GM21381 (cell line): ENCODE measurements around the gene KLHL18.
"Not testable (repeated sequence)": the region's sequence is repeated elsewhere in the genome, so short reads cannot be mapped to it uniquely, and the experiment has no call there.

Experiments
- ATAC-seq: cut with Tn5 transposase; IDR thresholded peaks from one replicate; pipeline ENCODE4 v1.9.1; 2021; ENCODE audit warnings: mild to moderate bottlenecking, moderate library complexity; ENCODE audit not compliant: unreplicated experiment

The KLHL18 gene

DNA sequence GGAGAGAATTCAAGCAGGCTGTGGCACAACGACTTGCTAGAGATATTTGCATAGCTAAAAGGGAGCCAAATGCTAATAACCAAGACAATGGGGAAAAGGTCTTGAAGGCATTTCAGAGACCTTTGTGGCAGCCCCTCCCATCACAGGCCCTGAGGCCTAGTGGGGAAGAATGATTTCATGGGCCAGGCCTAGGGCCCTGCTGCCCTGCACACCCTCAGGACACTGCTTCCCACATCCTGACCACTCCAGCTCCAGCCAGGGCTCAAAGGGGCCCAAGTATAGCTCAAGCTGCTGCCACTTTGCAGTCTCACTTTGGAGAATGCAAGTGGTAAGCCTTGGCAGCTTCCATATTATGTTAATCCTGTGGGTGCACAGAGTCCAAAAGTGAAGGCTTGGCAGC, 76.6 kb downstream of the KLHL18 start:
- ATAC-seq, result no peak

DNA sequence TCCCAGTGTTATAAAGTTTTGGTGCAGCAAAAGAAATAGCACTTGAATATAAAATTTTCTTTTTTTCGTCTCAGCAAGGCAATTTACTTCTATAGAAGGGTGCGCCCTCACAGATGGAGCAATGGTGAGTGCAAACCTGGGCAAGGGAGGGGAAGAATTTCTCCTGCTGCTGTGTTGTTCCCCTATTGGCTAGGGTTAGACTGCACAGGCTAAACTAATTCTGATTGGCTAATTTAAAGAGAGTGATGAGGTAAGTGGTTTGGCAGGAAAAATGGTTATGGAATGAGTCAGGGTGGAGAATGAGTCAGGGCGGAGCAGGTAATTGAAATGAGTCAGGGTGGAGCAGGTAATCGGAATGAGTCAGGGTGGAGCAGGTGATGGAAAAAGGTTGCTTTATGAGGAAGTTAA, 77.4 kb downstream of the KLHL18 start:
- not testable (repeated sequence) for ATAC-seq

DNA sequence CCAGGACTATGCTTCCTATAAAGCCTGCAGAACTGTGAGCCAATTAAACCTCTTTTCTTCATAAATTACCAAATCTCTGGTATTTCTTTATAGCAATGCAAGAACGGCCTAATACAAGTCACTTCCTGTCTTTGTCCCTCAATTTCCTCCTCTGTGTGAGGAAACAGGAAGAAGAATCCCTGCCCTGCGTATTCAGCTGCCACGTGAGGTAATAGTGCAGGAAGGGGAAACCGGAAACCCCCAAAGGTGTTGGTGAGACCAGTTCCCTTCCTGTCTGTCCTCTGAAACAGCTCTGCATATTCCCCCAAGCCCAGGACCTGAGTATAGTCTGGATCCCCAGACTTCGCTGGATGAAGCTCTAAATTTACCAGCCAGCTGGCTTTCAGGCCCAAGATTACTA, 80.0 kb downstream of the KLHL18 start:
- no peak for ATAC-seq

DNA sequence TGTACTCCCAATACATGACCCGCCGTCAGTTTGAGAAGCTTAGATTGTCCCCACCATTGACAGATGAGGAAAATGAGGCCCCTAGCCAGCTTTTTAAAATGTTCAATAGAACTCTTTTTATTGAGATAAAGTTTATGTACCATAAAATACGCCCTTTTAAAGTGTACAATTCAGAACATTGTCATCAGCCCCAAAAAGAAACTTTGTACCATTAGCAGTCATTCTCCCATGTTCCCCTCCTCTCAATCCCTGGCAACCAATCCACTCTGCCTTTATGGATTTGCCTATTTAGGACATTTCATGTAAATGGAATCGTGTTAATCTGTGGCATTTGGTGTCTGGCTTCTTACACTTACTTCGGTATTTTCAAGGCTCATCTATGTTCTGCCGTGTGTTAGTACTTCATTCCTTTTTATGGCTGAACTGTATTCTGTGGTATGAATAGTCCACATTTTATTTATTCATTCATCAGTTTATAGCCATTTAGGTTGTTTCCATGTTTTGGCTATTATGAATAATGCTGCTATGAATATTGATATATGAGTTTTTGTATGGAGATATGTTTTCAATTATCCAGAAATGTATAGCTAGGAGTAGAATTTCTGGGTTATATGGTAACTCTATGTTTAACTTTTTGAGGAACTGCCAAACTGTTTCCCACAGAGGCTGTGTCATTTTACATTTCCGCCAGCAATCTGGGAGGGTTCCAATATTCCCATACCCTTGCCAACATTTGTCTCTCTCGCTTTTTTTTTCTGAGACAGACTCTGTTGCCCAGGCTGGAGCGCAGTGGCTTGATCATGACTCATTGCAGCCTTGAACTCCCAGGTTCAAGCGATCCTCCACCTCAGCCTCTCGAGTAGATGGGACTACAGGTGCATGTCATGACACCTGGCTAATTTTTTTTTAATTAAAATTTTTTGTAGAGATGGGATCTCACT, 82.7 kb downstream of the KLHL18 start:
- no peak for ATAC-seq

DNA sequence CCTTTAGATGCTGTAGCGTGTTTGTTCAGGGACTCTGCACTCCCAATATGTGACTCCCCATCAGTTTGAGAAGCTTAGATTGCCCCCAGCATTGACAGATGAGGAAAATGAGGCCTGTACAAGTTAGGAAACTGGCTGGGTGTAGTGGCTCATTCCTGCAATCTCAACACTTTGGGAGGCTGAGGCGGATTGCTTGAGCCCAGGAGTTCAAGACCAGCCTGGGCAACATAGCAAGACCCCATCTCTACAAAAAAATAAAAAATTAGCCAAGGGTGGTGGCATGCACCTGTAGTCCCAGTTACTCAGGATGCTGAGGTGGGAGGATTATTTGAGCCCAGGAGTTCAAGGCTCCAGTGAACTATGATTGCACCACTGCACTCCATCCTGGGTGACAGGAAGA, 84.1 kb downstream of the KLHL18 start:
- ATAC-seq, result no peak

DNA sequence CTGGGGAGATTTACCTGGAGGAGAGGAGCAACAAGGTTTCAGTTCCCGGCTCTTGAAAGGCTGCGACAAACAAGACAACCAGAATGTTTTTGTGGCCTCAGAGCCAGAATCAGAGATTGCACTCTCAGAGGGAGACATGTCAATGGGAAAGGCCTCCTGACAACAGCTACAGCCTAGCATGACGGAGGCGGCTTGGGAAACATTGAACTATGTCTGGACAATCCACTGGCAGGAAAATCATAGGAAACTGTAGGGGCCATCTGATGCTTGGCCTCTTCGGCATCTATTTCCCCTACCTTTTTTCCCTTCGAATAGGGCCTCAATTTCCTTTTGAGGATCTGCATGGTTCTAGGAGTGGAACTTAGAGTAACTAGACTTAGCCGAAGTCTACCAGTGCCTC, 84.9 kb downstream of the KLHL18 start:
- no peak for ATAC-seq

DNA sequence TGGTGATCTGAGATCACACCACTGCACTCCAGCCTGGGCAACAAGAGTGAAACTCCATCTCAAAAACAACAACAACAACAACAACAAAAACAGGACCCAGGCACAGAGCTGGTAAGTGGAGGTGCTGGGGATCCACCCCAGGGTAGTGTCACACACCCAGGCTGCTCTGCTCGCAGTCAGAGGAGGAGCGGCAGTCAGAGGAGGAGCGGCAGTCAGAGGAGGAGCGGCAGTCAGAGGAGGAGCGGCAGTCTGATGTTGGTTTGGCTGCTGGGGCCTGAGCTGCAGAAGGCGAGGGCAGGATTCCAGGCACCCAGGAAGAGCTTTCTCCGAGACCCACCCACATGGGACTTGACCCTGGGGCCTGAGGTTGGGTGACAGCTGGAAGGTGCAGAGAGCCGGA, 87.3 kb downstream of the KLHL18 start:
- ATAC-seq, result not testable (repeated sequence)

DNA sequence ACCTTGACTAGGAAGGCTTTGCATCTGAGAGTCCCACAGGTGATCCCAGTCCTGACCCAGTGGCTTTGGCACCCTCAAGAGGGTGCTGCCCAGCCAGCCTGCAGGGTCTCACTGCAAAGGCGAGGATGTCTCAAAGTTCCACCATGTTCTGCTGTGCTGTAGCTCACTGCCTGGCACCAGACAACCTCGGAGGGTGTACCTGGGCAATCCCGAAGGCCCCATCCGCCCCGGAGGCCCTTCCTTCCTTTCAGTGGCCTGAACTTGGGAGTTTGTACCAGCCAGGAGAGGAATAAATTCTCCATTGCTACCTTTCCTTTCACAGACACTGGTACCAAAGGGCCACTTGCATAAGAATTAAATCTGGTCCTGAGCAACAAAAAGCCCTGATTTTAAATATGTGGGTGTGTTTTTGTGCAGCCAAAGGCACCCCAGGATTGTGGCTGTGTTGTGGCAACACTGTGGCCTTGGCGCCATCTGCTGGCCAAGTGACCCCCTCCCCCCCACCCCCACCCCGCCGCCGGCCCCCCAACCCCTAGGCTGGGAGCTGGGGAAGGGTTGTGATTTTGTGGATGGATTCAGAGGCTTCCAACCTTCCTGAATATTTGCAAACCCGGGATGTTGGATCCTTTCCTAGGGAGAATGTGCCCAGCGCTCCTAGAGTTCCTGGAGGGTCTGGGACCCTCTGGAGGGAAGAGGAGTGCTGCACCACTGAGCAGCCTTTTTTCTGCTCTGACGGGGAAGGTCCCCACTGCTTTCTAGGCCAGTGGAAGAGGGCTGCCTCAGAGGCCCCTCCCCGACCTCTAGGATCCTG, 88.3 kb downstream of the KLHL18 start:
- ATAC-seq, result no peak

DNA sequence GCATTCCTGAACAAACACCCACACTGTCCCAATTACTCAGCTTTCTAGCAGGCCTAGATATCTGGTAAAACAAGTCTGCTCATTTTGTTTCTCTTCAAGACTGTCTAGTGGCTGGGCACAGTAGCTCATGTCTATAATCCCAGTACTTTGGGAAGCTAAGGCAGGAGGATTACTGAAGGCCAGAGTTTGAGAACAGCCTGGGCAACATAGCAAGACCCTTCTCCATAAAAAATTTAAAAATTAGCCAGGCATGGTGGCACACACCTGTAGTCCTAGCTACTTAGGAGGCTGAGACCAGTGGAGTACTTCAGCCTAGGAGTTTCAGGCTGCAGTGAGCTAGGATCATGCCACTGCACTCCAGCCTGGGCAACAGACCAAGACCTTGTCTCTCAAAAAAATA, 91.8 kb downstream of the KLHL18 start:
- ATAC-seq, result no peak

DNA sequence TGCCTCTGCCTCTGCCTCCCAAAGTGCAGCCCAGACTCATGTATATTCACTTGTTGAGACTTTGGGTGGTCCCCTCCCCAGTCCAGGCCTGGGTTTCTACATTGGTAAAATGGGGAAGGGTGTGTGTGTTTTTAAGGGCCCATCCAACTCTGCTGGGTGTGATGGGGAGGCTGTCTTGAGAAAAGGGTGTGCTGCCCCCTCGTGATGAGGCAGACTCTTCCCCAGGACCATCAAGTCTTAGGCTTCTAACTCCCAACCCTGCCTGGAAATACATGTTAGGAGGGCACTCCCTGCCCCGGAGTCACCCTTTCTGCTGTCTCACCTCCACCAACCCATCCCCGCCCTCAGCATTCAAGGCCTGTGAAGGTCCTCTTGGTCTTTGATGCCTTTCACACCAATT, 93.6 kb downstream of the KLHL18 start:
- no peak for ATAC-seq

DNA sequence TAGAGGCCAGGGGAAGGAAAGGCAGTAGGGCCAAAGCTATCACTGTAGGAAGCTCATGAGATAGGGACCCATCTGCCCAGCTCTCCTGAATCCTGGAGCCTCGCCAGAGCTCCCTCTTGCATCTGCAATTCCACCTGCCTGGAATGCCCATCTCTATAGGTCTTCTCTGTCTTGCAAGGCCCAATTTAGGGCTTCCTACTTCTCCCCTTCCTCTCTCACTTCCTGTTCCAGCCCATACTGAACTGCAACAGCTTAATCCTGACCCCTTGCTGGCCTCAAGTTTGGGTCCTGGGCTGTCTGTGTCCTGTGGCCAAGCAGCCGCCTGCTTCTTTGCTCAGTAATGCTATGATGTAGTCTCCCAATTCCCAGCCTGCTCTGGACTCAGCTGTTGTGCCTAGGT, 94.4 kb downstream of the KLHL18 start:
- no peak for ATAC-seq

DNA sequence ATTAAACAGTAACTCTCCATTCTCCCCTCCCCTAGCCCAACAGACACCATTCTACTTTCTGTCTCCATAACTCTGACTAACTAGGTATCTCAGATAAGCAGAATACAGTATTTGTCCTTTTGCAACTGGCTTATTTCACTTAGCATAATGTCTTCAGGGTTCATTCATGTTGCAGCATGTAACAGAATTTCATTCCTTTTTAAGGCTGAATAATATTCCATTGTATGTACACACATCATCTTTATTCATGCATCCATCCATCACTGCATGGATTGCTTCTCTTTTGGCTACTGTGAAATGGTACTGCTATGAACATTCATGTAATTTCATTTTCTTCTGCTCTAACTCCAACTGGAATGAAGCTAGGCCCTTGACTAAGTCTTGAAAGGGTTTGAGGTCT, 96.1 kb downstream of the KLHL18 start:
- ATAC-seq, result no peak

DNA sequence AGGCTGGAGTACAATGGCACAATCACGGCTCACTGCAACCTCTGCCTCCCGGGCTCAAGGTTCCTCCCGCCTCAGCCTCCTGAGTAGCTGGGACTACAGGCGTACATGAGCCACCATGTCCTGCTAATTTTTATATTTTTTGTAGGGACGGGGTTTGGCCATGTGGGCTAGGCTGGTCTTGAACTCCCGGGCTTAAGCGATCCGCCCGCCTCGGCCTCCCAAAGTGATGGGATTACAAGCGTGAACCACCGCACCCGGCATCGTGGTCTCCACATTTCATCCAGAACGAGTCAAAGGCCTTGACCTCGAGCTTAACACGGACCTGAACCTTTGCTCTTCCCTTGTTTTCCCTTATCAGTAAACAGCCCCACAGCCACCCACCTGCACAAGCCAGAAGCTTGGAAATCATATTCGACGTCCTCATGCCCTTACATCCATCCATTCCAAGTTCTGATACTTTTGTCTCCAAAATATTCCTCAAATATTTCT, 96.7 kb downstream of the KLHL18 start:
- ATAC-seq, result no peak

DNA sequence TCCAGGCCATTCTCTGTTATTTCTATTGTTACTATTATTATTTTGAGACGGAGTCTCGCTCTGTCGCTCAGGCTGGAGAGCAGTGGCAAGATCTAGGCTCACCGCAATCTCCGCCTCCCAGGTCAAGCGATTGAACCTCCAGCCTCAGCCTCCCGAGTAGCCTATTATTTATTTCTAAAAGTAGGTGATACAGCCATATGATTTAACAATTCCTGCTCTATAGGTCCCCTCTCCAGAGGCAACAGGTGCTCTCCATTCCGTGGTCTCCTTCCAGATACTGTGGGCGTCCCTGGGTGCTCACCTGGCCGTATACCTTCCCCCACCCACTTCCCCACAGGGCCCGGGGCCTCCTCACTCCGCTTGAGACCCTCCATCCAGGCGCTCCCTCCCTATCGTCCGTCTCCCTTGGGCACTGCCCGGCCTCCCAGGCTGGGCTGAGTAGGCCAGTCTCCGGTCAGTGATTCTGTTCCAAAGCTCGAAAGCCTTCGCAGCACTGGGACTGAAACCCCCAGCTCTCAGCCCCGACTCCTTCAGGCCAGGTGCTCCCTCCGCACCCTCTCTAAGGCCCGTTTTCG, 97.4 kb downstream of the KLHL18 start:
- ATAC-seq, result no peak

DNA sequence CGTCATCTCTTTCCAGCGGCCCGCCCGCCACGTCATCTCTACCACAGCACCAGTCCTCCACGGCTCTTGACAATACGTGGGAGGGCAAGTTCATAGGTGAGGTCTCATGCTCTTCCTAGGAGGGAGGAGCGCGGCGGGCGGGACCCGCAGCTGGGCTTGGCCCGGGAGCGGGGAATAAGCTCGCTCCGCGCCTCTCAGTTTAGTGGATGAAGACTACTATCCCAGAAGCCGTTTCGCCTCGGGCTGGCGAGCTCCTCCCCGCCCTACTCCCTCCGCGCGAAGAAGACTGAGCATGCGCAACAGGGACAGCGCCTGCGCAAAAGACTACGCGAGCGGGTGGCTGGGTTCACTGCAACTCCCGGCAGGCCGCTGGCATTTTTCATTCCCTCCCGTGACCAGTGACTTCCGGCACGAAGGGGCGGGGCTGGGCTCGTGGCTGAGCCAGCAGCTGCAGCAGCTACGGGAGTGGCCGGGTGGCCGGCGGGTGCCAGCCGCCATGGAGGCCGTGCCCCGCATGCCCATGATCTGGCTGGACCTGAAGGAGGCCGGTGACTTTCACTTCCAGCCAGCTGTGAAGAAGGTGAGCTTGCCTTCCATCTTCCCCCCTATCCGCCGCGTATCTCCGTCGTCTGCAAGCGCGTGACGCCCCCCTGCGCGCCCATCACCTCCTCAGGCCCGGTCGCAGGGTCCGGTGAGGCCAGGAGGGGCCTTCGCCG, 98.0 kb downstream of the KLHL18 start, which contains the start of gene PTPN23:
PTPN23 (plus strand) TSS at position 421 of the 716 bp plus-strand sequence; CDS start at position 497, 76 bp downstream.
- ATAC-seq, result peak; percentile 79

DNA sequence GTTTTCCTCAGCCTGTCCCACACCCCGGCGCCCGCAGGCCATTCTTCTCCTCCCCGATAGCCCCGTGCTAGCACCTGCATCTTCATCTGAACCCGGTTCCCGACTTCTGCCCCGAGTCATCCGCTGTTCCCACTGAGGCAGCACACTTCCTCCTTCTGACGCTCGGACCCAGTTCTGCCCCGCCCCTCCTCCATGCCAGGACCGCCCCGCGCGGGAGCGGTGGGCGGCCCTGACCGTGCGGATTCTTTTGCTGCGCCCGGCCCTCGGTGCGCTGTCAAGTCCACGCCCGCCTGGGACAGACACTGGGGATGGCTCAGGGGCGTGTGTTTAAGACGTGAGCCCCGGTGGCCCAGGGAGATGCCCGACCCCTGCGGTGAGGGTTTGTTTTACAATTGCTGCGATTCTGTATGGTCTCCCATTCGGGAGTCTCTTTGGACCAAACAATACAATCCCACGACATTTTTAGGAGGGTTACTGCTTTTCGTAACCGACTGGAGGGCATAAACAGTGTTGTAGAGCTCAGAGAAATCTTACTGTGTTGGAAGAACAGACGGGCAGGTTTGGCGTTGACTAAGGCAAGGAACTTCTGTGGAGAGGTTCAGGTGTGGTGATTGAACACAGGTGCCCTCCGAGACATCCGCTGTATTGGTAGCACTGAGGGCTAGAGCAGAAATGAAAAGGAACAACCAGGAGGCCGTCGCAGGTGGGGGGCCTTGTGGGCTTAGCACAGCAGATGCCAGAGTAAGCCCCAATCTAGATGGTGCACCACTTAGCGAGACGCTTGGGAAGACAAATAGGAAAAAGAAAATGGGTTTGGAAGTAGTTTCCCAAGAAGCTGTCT, 98.8 kb downstream of the KLHL18 start:
- peak; percentile 66 for ATAC-seq

DNA sequence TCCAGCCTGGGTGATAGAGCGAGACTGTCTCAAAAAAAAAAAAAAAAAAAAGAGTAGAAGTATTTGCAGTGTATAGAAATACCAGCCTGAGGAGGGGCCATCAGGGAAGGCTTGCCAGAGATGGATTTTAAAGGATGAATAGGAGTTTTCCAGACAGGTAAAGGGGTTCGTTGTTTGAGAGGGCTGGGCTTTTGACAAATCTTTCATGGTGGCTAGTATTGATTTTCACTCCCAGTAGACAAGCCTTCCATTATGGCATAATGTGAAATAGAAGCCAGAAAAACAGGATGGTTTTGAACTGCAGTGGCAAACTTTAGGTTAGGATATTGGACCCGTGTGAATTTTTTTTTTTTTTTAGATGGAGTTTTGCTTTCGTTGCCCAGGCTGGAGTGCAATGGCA, 101.7 kb downstream of the KLHL18 start:
- no peak for ATAC-seq

DNA sequence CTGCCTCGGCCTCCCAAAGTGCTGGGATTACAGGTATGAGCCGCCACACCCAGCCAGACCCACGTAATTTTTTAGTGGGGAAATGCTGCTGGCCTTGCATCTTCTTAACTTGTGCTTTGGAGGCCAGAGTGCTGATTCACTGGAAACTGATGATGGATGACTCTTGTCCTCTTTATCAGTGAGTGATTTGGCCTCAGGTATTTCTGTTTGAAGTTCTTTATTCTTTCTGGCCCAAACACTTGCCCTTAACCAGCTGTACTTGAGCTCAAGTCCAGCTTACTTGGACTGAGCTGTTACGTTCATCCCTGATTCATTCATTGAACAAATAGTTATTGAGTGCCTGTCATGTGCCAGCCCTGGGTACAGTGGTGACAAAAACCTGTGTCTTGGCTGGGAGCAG, 102.3 kb downstream of the KLHL18 start:
- ATAC-seq, result no peak

DNA sequence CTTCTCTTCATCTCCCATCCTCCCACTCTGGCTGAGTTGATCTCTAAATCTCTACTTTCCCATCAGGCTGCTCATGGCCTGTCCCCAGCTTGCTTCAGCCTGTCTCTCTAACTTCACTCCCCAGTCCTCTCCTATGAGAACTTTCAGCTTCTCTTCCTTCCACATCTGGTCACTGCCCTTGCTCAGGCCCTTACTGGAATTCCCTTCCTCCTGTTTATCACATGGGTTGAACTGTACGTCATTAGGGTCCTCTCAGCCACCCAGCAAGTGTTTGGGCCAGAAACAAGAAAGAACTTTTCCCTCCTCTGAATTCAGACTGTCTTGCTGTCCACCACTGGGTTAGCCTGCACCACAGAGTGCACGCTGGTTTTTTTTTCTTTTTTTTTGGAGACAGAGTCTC, 103.1 kb downstream of the KLHL18 start:
- ATAC-seq, result no peak

DNA sequence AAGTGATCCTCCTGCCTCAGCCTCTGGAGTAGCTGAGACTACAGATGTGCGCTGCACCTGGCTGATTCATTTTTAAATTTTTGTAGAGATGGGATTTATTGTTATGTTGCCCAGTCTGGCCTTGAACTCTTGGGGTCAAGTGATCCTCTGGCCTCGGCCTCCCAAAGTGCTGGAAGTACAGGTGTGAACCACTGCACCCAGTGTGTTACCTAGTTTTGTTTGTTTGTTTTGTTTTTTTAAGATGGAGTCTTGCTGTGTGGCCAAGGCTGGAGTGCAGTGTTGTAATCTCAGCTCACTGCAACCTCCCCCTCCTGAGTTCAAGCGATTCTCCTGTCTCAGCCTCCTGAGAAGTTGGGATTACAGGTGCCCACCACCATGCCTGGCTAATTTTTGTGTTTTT, 110.2 kb downstream of the KLHL18 start:
- no peak for ATAC-seq
